ENCODE measurements around the gene G3BP1. TPM values are rescaled to one million over a fixed set of nuclear protein-coding genes. Genes with fewer than 3 reads are reported as not detected.

G3BP1 gene
- total and polyA plus RNA-seq, 9 of the 15 experiments (the other 6 are each of a cell fraction or from before 2014, with no cell fraction given) = 54.7 to 264 (median 105) TPM

- TF ChIP-seq SP2 (IDR thresholded peaks at IDR 0.05; ENCODE audit: extremely low read depth, low read depth, low read length, poor library complexity, severe bottlenecking) = peak; percentile 86
- TF ChIP-seq TAL1 (IDR thresholded peaks at IDR 0.05) = no peak
- TF ChIP-seq PTRF (tag; IDR thresholded peaks at IDR 0.05) = no peak
- no peak for TF ChIP-seq RFX7 (CRISPR knock-in tag; IDR thresholded peaks at IDR 0.05)
- TF ChIP-seq ZMIZ1 (IDR thresholded peaks at IDR 0.05; ENCODE audit: low read depth in 2 of 2, low read length in 2 of 2) = peak in 1 of 2 experiments; percentile 31; a peak in 1 of 4 replicates
- no peak for TF ChIP-seq E2F8 (IDR thresholded peaks at IDR 0.05; ENCODE audit: low read depth, partially characterized antibody)
- peak; percentile 98 for TF ChIP-seq ASH1L (IDR thresholded peaks at IDR 0.05; ENCODE audit: borderline replicate concordance, low read depth, partially characterized antibody)
- peak; percentile 98 for TF ChIP-seq FOS (IDR thresholded peaks at IDR 0.05; ENCODE audit: extremely low read depth, insufficient read length)
- TF ChIP-seq CHCHD3 (CRISPR knock-in tag; IDR thresholded peaks at IDR 0.05) = peak; percentile 61; the same call in 1 of the 2 replicates
- TF ChIP-seq HDAC3 (IDR thresholded peaks at IDR 0.05; ENCODE audit: borderline replicate concordance, partially characterized antibody) = no peak
- no peak for TF ChIP-seq KLF1 (tag; IDR thresholded peaks at IDR 0.05)
- TF ChIP-seq ZC3H11A (IDR thresholded peaks at IDR 0.05; ENCODE audit: low read depth, low read length) = no peak
- peak; percentile 54; the same call in 1 of the 2 replicates for TF ChIP-seq JUN (IDR thresholded peaks at IDR 0.05; ENCODE audit: borderline replicate concordance, low read depth, low read length)
- TF ChIP-seq JUN (CRISPR knock-in tag; IDR thresholded peaks at IDR 0.05; ENCODE audit: borderline replicate concordance) = no peak
- TF ChIP-seq RAD21 (CRISPR knock-in tag; conservative IDR thresholded peaks at IDR 0.05 in 1 of 2, IDR thresholded peaks at IDR 0.05 in 1 of 2) = peak; percentile 64 to 78
- TF ChIP-seq ZNF644 (tag; IDR thresholded peaks at IDR 0.05; ENCODE audit: low read depth) = no peak
- TF ChIP-seq ZNF253 (CRISPR knock-in tag; conservative IDR thresholded peaks at IDR 0.05) = no peak
- TF ChIP-seq FOXP1 (CRISPR knock-in tag; IDR thresholded peaks at IDR 0.05) = no peak
- TF ChIP-seq TAF7 (tag; IDR thresholded peaks at IDR 0.05) = peak; percentile 80
- peak; percentile 49; the same call in 1 of the 2 replicates for TF ChIP-seq FOXM1 (IDR thresholded peaks at IDR 0.05; ENCODE audit: low read depth)
- no peak for TF ChIP-seq FOXM1 (CRISPR knock-in tag; IDR thresholded peaks at IDR 0.05; ENCODE audit: low read depth)
- no peak for TF ChIP-seq NR2C2 (CRISPR knock-in tag; IDR thresholded peaks at IDR 0.05)
- peak; percentile 95 for TF ChIP-seq NR2C2 (tag; IDR thresholded peaks at IDR 0.05)
These were observed at the start of gene G3BP1 (continued) for GRCh38 chr5:151771259-151772028.

All from K562 (cell line).